Activated CD4-positive, CD25-positive, alpha-beta regulatory T cell (primary cell): ENCODE data around the gene N4BP2.
"Not testable (repeated sequence)": the region's sequence is repeated elsewhere in the genome, so short reads cannot be mapped to it uniquely, and the experiment has no call there.

Experiments
- DNase-seq, 4 experiments: peaks; one replicate each; lab custom pipeline; 2025; lab: John Stamatoyannopoulos, UW

The N4BP2 gene

DNA sequence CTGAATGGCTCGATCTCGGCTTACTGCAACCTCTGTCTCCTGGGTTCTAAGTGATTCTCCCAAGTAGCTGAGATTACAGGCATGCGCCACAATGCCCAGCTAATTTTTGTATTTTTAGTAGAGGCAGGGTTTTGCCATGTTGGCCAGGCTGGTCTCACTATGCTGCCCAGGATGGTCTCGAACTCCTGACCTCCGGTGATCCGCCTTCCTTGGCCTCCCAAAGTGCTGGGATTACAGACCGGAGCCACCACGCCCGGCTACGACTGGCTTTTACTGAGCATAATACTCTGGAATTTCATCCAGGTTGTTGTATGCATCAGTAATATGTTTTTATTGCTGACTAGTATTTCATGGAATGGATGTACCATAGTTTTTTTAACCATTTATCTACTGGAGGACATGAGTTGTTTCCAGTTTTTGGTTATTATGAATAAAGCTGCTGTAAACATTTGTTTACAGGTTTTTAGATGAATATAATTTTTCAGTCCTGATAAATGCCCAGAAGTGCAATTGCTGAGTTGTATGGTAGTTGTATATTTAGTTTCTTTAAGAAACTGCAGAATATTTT is 31.2 kb downstream of the N4BP2 start:
- DNase-seq, result no peak

DNA sequence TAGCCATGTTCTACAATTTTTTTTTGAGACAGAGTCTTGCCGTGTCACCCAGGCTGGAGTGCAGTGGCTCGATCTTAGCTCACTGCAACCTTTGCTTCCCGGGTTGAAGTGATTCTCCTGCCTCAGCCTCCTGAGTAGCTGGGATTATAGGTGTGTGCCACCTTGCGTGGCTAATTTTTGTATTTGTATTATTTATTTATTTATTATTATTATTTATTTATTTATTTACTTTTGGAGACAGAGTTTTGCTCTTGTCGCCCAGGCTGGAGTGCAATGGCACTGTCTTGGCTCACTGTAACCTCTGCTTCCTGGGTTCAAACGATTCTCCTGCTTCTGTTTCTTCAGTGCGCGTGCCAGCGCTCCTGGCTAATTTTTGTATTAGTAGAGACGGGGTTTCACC is 36.8 kb downstream of the N4BP2 start:
- DNase-seq, result not testable (repeated sequence)

DNA sequence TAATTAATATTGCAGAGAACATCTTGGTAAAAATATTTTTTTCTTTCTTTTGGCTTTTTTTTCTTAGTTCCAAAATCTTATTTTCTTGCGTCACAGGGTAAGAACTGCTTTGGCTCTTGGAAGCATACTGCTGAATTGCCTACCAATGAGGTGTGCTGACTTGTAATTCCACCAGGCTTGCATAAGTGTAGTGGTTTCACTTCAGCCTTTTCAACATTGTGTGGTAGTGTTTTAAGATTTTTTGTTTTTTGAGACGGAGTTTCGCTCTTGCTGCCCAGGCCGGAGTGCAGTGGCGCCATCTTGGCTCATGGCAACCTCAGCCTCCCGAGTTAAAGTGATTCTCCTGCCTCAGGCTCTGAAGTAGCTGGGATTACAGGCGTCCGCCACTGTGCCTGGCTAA is 42.4 kb downstream of the N4BP2 start:
- no peak for DNase-seq

DNA sequence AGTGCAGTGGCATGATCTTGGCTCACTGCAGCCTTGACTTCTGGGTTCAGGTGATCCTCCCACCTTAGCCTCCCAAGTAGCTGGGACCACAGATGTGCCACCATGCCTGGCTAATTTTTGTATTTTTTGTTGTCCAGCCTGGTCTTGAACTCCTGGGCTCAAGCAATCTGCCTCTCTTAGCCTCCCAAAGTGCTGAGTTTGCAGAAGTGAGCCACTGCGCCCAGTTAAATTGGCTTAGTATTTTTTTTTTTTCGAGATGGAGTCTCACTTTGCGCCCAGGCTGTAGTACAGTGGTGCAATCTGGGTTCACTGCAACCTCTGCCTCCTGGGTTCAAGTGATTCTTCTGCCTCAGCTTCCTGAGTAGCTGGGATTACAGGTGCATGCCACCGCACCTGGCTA is 50.5 kb downstream of the N4BP2 start:
- DNase-seq, result not testable (repeated sequence)

DNA sequence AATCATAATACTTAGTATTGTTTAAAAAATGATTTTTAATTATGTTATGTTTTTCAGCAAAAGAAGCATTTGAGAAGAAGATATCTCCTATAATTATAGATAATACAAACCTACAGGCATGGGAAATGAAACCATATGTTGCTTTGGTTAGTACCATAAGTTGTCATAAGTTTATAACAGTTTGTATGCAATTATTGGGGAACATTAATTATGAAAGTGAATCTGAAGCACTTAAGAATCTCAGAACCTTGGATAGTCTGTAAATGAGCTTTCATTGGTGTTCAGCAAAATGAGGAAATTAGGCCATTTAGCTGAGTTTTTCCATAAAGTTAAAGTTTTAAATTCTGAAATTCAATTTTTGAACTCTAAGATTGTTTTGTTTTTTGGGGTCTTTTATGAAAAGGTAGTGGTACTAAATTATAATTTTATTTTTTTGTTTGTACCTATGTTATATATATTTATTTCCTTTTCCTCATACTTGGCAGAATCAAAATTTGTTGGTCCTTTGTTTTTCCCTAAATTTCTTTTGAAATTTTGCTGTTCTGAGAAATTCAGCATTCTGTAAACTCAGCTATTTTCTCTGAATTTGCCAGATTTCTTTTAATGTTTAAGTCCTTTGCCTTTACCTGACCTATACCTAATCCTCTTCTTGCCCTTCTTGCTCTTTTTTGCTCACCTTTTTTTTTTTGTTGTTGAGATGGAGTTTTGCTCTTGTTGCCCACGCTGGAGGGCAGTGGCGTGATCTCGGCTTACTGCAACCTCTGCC is 55.6 kb downstream of the N4BP2 start:
- DNase-seq, result no peak

DNA sequence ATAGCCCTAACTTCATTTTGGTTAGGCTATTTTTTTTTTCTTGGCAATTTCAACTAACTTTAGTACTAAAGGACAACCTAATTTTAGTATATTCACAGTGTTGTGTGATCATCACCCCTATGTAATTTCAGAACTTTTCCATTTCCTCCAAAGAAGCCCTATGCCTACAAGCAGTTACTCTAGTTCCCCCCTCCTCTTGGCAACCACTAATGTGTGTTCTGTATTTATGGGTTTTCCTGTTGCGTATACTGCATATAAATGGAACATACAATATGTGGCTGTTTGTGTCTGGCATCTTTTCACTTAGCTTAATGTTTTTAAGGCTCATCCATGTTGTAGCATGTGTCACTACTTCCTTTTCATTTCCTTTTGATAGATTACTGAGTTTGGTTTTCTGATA is 57.6 kb downstream of the N4BP2 start:
- no peak for DNase-seq

DNA sequence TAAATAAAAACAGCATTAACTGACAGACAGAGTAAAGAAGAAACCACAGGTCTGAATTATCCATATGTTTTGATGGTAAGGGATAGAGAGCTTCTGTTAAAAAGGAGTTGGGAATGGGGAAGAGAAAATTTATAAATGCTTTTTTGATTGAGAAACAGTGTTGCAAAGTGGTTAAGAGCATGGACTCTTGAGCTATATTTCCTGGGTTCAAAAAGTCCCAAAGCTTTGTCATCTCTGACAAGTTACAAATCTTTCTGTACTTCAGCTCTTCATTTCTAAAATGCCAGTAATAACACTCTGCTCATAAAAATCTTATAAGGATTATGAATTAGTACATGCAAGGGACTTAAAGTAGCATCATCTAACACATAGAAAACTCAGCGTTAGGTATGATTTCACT is 62.2 kb downstream of the N4BP2 start:
- DNase-seq, result no peak

DNA sequence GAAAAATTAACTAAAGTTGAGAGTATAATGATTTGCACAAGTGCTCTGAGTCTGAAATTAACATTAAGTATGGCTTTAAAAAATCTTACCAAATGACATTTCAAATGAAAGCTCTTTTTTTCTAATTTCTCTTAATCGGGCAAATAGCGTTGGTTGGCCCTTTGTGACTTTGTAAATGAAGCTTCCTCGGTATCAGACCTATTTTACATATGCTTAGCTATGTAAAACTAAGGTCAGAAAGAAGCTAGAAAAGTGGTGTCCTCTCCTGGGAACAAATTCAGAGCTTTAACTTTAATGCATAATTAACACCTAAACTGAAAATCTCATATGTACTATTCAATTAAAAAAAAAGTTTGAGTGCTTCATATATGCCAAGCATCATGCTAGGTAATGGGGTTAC is 62.7 kb downstream of the N4BP2 start:
- no peak for DNase-seq

DNA sequence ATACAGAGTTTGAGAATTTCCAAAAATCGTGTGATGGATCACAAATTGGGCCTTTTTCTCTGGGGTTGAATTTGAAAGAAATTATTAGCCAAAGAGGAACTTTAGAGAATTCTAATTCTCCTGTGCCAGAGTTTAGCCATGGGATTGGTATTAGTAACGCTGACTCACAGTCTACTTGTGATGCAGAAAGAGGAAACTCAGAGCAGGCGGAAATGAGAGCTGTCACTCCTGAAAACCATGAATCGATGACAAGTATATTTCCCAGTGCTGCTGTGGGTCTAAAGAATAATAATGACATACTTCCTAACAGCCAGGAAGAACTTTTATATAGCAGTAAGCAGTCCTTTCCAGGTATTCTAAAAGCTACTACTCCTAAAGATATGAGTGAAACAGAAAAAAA is 64.9 kb downstream of the N4BP2 start:
- DNase-seq, result no peak

DNA sequence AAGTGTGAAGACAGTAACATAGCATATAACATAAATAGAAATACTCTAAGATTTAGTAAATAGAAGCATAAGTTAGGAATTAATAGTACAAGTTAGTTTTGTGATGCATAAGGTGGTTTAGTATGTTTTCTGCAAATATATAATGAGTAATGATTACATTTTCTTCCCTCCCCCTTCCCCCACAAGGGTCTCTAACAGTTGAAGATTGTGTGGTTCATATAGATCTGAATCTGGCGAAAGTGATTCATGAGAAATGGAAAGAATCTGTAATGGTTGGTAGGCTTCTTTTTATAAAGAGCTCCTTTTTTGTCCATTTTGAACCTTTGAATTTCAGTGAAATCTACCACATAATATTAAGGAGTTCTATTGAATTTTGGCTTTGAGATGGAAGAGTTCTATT is 66.3 kb downstream of the N4BP2 start:
- DNase-seq, result no peak

DNA sequence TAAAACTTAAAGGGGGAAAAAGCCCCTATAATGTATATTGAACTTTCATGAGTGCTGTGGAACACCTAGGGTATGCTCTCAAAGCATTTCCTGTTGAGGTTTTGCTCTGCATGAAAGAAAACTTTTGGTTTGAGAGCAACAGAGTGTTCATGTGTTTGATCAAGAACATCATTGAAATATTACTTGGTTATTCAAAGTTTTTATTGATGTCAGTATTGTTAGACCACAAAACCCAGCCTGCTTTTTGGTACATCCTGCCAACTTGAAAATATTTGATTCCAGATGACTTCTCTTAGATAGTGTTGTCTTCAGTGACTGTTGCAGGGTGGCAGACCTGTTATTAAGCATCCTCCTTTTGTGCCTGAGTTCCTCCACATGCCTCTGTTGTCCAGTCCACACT is 68.0 kb downstream of the N4BP2 start:
- DNase-seq, result no peak

DNA sequence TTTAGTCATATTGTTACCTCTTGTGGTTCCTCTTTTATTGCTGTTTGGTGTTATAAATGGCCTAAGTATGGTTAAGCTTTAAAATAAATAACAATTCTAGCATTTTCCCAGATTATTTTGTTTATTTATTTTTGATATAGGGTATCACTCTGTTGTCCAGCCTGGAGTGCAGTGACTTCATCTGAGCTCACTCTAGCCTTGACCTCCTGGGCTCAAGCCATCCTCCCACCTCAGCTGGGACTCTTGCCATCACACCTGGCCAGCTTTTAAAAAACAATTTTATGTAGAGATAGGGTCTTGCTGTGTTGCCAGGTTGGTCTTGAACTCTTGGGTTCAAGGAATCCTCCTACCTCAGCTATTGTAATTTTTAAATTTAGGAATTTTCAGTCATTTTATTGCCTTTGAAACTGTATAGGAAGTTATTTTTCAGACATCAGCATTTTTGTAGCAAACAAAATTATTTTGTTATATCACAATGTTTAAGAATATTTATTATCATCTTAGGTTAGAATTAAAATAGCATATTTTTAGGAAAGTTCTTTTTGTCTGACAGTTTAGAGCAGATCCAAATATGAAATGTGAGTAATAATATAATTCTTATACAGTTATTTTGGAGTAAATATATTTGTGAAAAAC is 73.9 kb downstream of the N4BP2 start:
- DNase-seq, result no peak

DNA sequence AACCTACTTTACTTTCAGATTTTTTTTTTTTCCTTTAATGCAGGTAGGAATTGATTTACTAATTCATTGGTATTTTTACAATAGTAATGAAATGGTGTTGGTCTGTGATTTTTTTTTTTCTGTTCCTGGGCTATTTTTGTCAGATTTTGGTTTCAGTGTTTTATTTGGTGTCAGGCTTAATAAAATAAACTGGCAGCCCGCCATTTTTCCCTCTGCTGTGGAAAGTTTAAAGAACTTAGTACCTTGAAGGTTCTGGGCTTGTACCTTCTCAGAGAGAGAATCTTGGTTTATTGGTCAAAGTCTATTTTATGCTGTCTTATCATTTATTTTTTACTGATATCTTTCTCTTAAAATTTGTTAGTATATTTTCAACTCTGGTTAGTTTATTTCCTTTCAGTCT is 76.2 kb downstream of the N4BP2 start:
- DNase-seq, result no peak

DNA sequence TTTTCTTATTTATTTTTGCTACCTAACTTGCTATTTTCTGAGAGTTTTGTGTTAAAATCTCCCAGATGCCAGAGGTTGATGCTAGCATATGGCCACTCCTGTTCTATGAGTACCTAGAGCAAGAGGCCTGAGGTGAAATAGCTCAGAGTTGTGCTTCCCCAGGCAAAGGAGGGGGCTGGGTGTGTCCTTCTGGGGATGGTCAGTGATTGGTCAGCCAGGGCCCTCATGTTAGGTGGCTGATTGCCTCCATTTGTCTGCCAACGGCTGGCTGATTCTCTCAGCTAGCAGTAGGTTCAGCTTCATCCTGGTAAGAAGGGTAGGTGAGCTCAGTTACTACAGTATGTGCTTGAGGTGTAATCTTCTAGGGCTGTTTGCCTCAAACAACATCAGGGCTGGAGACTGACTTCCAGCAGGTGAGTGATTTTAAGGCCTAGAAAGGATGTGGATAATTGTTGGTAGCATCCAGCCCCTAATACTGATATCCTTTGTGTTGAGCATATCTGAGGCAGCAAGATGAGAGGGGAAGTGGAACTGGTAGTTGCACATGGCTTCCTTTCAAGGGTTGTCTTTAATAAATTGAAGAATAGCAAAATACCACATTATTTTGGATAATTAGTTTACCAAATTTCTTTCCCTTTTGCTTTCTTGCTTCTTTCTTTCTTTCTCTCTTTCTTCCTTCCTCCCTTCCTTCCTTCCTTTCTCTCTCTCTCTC is 77.7 kb downstream of the N4BP2 start:
- DNase-seq, result no peak

DNA sequence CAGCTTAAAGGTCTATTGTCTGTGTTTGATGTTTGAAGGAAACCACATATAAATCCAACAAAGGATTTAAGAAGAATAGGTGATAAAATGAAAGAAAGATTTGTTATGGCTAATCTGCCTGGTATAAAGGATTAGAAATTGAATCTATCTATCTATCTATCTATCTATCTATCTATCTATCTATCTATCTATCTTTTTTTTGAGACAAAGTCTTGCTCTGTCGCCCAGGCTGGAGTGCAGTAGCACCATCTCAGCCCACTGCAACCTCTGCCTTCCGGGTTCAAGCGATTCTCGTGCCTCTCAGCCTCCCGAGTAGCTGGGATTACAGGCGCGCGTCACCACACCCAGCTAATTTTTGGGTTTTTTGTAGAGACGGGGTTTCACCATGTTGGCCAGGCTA is 79.6 kb downstream of the N4BP2 start:
- not testable (repeated sequence) for DNase-seq

DNA sequence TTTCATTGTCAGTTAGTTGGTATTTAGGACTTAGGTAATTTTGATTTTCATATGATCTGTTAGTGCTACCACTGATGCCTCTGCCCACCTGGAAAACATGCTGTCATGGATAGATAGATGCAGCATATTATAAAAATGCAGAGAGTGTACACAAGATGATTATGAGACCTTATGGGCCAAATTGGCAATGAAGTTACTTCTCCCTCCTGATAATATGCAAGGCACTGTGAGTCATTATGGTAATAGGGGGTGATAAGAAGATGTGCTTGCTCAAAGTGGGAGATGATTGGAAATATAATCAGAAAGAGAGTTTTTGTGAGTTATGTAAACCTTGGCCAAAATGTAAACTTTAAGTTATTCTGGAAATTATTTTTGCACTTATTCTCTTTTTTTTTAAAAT is 83.5 kb downstream of the N4BP2 start:
- DNase-seq, result no peak

DNA sequence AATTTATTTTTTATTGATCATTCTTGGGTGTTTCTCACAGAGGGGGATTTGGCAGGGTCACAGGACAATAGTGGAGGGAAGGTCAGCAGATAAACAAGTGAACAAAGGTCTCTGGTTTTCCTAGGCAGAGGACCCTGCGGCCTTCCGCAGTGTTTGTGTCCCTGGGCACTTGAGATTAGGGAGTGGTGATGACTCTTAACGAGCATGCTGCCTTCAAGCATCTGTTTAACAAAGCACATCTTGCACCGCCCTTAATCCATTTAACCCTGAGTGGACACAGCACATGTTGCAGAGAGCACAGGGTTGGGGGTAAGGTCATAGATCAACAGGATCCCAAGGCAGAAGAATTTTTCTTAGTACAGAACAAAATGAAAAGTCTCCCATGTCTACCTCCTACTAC is 83.9 kb downstream of the N4BP2 start:
- DNase-seq, result not testable (repeated sequence)

DNA sequence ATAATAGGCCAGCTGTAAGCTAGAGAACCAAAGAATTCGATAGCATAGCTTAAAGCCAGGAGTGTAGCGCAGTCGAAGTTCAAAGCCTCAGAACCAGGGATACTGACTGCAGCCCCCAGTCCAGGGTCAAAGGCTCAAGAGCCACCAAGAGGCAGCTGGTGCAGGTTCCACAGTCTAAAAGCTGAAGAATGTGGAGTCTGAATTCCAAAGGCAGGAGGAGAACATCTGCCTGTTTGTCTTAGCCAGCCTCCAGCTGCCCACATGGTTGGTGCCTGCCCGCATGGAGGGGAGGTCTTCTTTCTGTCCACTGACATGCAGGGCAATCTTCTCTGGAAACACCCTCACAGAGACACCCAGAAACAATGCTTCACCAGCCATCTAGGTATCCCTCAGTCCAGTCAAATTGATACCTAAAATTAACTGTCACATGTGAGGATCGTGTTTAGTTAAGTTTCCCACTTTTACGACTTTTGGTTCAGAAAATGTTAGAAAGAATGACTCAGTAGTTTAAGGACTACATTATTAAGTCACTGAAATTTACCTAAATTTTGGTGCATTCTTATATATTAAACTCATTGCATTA is 87.4 kb downstream of the N4BP2 start:
- no peak for DNase-seq

DNA sequence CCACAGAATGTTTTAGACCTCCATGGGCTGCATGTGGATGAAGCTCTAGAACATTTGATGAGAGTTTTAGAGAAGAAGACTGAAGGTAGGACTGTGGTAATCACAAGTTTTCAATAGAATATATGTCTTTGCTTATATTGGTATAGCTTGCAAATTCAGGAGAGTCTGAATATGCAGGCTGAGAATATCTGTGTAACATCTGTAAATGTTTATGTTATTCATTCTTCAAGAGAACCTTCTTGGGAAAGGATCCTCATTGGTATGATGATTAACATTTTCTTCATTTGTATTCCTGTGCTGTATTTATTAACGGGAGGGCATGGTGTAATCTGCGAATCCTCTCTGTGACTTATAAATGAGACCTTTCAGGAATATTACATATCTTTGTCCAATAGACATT is 88.1 kb downstream of the N4BP2 start:
- no peak for DNase-seq

DNA sequence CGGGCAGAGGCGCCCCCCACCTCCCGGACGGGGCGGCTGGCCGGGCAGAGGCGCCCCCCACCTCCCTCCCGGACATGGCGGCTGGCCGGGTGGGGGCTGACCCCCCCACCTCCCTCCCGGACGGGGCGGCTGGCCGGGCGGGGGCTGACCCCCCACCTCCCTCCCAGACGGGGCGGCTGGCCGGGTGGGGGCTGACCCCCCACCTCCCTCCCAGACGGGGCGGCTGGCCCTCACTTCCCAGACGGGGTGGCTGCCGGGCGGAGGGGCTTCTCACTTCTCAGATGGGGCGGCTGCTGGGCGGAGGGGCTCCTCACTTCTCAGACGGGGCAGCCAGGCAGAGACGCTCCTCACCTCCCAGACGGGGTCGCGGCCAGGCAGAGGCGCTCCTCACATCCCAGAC is 90.8 kb downstream of the N4BP2 start:
- DNase-seq, result not testable (repeated sequence)

DNA sequence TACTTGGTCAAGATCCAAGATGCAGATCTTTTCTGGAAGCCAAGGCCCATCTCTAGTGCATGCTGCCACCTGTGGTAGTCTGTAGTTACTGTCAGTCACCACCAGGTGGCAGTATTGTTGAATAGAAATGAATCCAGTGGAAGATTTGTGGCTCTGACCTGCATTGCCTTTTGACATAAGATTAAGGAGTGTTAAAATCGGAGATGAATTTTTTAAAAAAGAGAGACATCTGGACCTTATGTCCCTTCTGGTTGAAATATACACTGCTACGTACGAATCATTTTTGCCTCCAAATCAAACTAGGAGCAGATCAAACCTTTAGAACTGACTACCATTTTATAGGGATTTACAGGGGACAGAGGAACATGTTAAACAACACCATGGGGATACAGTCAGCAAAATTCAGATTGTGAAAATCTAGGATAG is 93.3 kb downstream of the N4BP2 start:
- DNase-seq, result peak; percentile 29 to 54 (median 49)

DNA sequence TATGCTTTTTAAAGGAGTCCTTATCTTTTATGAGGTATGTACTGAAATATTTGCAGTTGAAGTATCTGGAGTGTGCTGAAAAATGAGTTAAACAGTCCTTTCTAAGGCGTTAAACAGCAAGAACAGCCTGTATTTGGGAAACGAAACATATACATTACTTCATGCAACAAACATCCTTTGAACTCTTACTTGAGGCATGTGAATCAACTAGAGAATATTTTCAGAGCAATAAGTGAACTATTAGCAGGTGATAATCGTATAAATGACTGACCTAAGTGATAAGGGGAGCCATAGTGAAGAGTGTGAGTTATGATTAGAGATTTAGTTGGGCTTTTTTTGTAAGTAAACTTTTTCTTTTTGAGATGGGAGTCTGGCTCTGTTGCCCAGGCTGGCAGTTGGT is 94.3 kb downstream of the N4BP2 start:
- DNase-seq, result no peak
